Tibial nerve (tissue), 4 donors: ENCODE measurements around the gene BICD1. TPM values are rescaled to one million over a fixed set of nuclear protein-coding genes. Genes with fewer than 3 reads are reported as not detected.

Experiments
- DNase-seq, 2 donors: peaks; one replicate each; pipeline ENCODE4 v3.0.0-alpha.2; 2019; ENCODE audit warnings: low spot score in 2 of 2
- H3K27ac ChIP-seq, 4 donors: fragments of 200-600 bp; sonication (generic) in 3 of 4; one replicate each; pipeline ENCODE4 v1.5.1; 2017 to 2019; ENCODE audit warnings: mild to moderate bottlenecking in 1 of 4
- H3K27me3 ChIP-seq, 2 donors: fragments of 200-600 bp; sonication (generic) in 1 of 2; one replicate each; pipeline versions ENCODE4 v1.5.1 to v1.6.0; 2017 to 2019
- H3K36me3 ChIP-seq, 3 donors: fragments of 200-600 bp; sonication (generic); one replicate each; pipeline ENCODE4 v1.5.1; 2018 to 2019
- H3K4me1 ChIP-seq, 4 donors: fragments of 200-600 bp; sonication (generic) in 3 of 4; one replicate each; pipeline ENCODE4 v1.5.1; 2017 to 2019
- H3K4me3 ChIP-seq, 4 donors: fragments of 200-600 bp; sonication (generic) in 3 of 4; one replicate each; pipeline ENCODE4 v1.5.1; 2017 to 2019; ENCODE audit warnings: mild to moderate bottlenecking in 1 of 4, moderate library complexity in 1 of 4
- H3K9me3 ChIP-seq, 4 donors: fragments of 200-600 bp; sonication (generic) in 3 of 4; one replicate each; pipeline ENCODE4 v1.5.1; 2017 to 2019
- EP300 ChIP-seq, 2 donors: sonication (generic); formaldehyde crosslinking; IDR thresholded peaks; one replicate each; pipeline ENCODE4 v1.6.1; 2017; ENCODE audit warnings: antibody characterized with exemption in 2 of 2, mild to moderate bottlenecking in 1 of 2
- POLR2A ChIP-seq, 2 donors: fragments of 450-650 bp; IDR thresholded peaks; one replicate each; pipeline ENCODE4 v1.6.1; 2017; ENCODE audit warnings: antibody characterized with exemption in 2 of 2, mild to moderate bottlenecking in 2 of 2, moderate library complexity in 2 of 2
- WGBS, 2 donors: methylation state at CpG; one replicate each; pipeline ENCODE4 v1.1.5; 2018; 5-methylcytosine and 5-hydroxymethylcytosine counted together
- total RNA-seq, 4 donors: library from RNA; depleted of rRNA; stranded (reverse); fragments of >200 nt; gene quantifications; one replicate each; pipeline ENCODE4 v1.1.0, GENCODE V29; 2016
- TF ChIP-seq, protein P1 (sequence below), 5 experiments: fragments of 200-600 bp in 3 of 5; fragments of 450-650 bp in 2 of 5; sonication (generic) in 3 of 5; IDR thresholded peaks; one replicate each; pipeline ENCODE4 v1.5.1; 2016 to 2019; ENCODE audit warnings: antibody characterized with exemption in 5 of 5, mild to moderate bottlenecking in 3 of 5, moderate library complexity in 2 of 5

The BICD1 gene
- total RNA-seq, 4 donors from 2014 or later, result 34.9 to 58.8 (median 49.2) TPM

DNA sequence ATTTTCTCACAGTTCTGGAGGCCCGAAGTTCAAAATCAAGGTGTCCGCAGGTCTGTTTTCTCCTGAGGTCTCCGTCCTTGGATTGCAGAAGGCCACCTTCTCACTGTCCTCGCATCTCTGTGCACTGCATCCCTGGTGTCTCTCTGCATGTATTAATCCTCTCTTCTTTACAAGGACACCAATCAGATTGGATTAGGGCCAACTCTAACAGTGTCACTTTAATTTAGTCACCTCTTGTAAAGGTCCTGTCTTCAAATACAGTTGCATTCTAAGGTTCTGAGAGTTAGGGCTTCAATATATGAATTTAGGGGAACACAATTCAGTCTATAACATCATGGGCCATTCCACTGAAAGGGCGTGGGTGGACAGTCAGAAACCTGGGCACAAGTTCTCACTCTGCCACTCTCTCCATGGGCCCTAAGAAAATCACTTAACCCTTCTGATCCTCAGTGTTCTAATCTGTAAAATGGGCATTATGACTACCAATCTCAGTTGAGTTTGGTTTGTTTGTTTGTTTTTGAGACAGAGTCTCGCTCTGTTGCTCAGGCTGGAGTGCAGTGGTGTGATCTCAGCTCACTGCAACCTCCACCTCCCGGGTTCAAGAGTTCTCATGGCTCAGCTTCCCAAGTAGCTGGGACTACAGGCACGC lies 251.1 kb downstream of the BICD1 start:
- no peak for DNase-seq
- WGBS, 2 donors, result 95% methylated on average over 8 of the region's 8 CpGs
- Histone ChIP-seq H3K27me3 (no peaks in the 10 kb centered on the region), H3K4me3 (no peak overlapping the region), H3K36me3 (peaks cover 0 to 19% (median 0%) of the 10 kb centered on the region in 3 donors), H3K27ac (no peak overlapping the region), H3K4me1 (no peaks in the 10 kb centered on the region), H3K9me3 (no peaks in the 10 kb centered on the region)
- TF ChIP-seq, protein P1, sequence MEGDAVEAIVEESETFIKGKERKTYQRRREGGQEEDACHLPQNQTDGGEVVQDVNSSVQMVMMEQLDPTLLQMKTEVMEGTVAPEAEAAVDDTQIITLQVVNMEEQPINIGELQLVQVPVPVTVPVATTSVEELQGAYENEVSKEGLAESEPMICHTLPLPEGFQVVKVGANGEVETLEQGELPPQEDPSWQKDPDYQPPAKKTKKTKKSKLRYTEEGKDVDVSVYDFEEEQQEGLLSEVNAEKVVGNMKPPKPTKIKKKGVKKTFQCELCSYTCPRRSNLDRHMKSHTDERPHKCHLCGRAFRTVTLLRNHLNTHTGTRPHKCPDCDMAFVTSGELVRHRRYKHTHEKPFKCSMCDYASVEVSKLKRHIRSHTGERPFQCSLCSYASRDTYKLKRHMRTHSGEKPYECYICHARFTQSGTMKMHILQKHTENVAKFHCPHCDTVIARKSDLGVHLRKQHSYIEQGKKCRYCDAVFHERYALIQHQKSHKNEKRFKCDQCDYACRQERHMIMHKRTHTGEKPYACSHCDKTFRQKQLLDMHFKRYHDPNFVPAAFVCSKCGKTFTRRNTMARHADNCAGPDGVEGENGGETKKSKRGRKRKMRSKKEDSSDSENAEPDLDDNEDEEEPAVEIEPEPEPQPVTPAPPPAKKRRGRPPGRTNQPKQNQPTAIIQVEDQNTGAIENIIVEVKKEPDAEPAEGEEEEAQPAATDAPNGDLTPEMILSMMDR (IDR thresholded peaks at IDR 0.05), result no peak
- TF ChIP-seq EP300 (IDR thresholded peaks at IDR 0.05) (no peak), POLR2A (IDR thresholded peaks at IDR 0.05) (no peak)

DNA sequence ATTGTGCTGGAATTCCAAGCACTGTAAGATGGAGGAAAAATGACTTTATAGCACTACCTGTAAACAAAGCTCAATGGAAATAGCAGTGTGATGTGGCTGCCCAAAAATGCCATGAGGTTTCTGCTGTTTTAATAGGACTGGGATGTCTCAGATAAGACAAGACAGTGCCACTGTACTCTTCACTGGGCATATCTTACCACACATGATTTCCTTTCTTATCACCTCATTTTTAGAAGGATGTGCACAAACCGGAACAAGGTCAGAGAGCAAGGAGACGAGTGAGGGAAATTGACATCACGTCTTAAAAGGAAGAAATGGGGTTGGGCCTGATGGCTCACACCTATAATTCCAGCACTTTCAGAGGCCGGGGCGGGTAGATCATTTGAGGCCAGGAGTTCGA lies 254.3 kb downstream of the BICD1 start:
- Histone ChIP-seq H3K27ac (no peak overlapping the region), H3K27me3 (no peaks in the 10 kb centered on the region), H3K4me3 (no peak overlapping the region), H3K9me3 (no peaks in the 10 kb centered on the region), H3K4me1 (peaks cover 0 to 3% (median 0%) of the 10 kb centered on the region in 4 donors), H3K36me3 (peaks cover 0 to 16% (median 0%) of the 10 kb centered on the region in 3 donors)
- DNase-seq, result no peak
- WGBS, 2 donors, result 91 to 94% methylated on average over 6 of the region's 6 CpGs
- TF ChIP-seq POLR2A (IDR thresholded peaks at IDR 0.05) (no peak), EP300 (IDR thresholded peaks at IDR 0.05) (no peak)
- TF ChIP-seq, protein P1 (IDR thresholded peaks at IDR 0.05), result no peak

- WGBS, 2 donors, result 69 to 78% methylated on average over 3 of the region's 3 CpGs
- Histone ChIP-seq H3K9me3 (no peaks in the 10 kb centered on the region), H3K27ac (no peak overlapping the region), H3K36me3 (peaks cover 0 to 12% (median 0%) of the 10 kb centered on the region in 3 donors), H3K4me1 (peaks cover 0 to 3% (median 0%) of the 10 kb centered on the region in 4 donors), H3K4me3 (no peak overlapping the region), H3K27me3 (no peaks in the 10 kb centered on the region)
- DNase-seq, result no peak
- TF ChIP-seq EP300 (IDR thresholded peaks at IDR 0.05), result no peak
- TF ChIP-seq, protein P1 (IDR thresholded peaks at IDR 0.05), result no peak
- TF ChIP-seq POLR2A (IDR thresholded peaks at IDR 0.05), result no peak
Measured at GRCh38 chr12:32362892-32363291, 256.2 kb downstream of the BICD1 start.

DNA sequence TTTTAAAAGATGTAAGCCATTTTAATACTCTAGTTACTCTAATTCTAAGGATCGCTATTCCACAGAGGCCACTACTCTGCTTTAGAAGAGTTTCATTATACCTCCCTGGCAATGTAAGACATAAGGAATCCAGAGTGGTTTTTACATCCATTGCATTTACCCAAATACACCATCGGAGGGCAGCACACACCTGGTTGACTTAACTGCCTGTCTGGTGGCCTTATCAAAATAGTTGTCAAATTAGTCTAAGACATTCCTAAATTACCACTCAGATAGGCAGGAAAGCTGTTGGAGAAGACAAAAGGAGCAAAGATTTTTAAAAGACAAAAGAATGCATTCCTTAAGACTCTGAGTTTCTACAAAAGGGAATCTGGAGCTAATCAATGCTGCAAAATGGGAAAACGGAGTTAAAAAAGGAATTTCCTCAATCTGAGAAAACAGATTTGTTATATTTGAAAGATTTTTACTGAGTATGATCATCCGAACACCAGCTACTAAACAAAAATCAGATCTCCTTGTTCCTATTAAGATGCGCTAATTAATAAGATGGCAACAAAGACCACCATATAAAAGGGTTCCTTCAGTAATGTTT lies 258.9 kb downstream of the BICD1 start:
- no peak overlapping the region for H3K27ac ChIP-seq
- peaks cover 0 to 15% (median 0%) of the 10 kb centered on the region in 3 donors for H3K36me3 ChIP-seq
- H3K4me3 ChIP-seq, result no peak overlapping the region
- peaks cover 0 to 3% (median 0%) of the 10 kb centered on the region in 4 donors for H3K4me1 ChIP-seq
- no peak for TF ChIP-seq EP300 (IDR thresholded peaks at IDR 0.05)
- TF ChIP-seq, protein P1 (IDR thresholded peaks at IDR 0.05), result peak; percentile 69 to 85 (median 79)
- no peaks in the 10 kb centered on the region for H3K9me3 ChIP-seq
- DNase-seq, result peak in 1 of 2 donors; percentile 63
- 44 to 51% methylated on average over 5 of the region's 5 CpGs for WGBS, 2 donors
- H3K27me3 ChIP-seq, result no peaks in the 10 kb centered on the region

- H3K4me1 ChIP-seq, result peaks cover 0 to 3% (median 0%) of the 10 kb centered on the region in 4 donors
- no peak overlapping the region for H3K4me3 ChIP-seq
- H3K36me3 ChIP-seq, result peaks cover 0 to 15% (median 0%) of the 10 kb centered on the region in 3 donors
- H3K27ac ChIP-seq, result no peak overlapping the region
- WGBS, 2 donors, result 86 to 89% methylated on average over 1 of the region's 1 CpG
- TF ChIP-seq POLR2A (IDR thresholded peaks at IDR 0.05), result no peak
- TF ChIP-seq, protein P1 (IDR thresholded peaks at IDR 0.05), result no peak
- no peak for TF ChIP-seq EP300 (IDR thresholded peaks at IDR 0.05)
- H3K9me3 ChIP-seq, result no peaks in the 10 kb centered on the region
- no peak for DNase-seq
- no peaks in the 10 kb centered on the region for H3K27me3 ChIP-seq
Measured at GRCh38 chr12:32366714-32367113, 260.1 kb downstream of the BICD1 start.
